Activated naive CD4-positive, alpha-beta T cell treated with anti-CD3 and anti-CD28 coated beads for 36 hours (primary cell): Measurements from ENCODE around the gene SPATS2L. TPM values are rescaled to one million over a fixed set of nuclear protein-coding genes. Genes with fewer than 3 reads are reported as not detected.
A peak's percentile ranks its signal among the peaks of the same experiment; 100 is the strongest.

Experiments
- CTCF ChIA-PET: fragments of 350-600 bp; sonication (Branson Sonifier 250); formaldehyde crosslinking; loops from one replicate; lab custom pipeline; 2021; ENCODE audit warnings: antibody characterized with exemption; lab: Charles Lee
- DNase-seq: peaks from one replicate; pipeline ENCODE4 v3.0.0-alpha.2; 2020
- H3K27ac Mint-ChIP-seq: one replicate; pipeline ENCODE4 v1.8.0; 2021; ENCODE audit warnings: mild to moderate bottlenecking, mixed read lengths
- H3K27me3 Mint-ChIP-seq: one replicate; pipeline ENCODE4 v1.8.0; 2021; ENCODE audit warnings: low read depth, mixed read lengths
- H3K36me3 Mint-ChIP-seq: one replicate; pipeline ENCODE4 v1.8.0; 2021; ENCODE audit warnings: low read depth, mixed read lengths
- H3K4me1 Mint-ChIP-seq: one replicate; pipeline ENCODE4 v1.8.0; 2021; ENCODE audit warnings: low read depth, mixed read lengths
- H3K4me3 Mint-ChIP-seq: one replicate; pipeline ENCODE4 v1.8.0; 2021; ENCODE audit warnings: mild to moderate bottlenecking, moderate library complexity, mixed read lengths
- H3K9me3 Mint-ChIP-seq: one replicate; pipeline ENCODE4 v1.8.0; 2021; ENCODE audit warnings: mixed read lengths
- intact Hi-C: fragments of 100-400 bp; cut with micrococcal nuclease; formaldehyde crosslinking; loops from one replicate; pipeline ENCODE4 v1.15.1; 2023
- total RNA-seq, 2 experiments: library from RNA; stranded (reverse); gene quantifications; one replicate each; pipeline ENCODE4 v1.2.3, GENCODE V29; 2021

The SPATS2L gene
- total RNA-seq, 2 experiments from 2014 or later: 8.9 to 10.9 TPM

DNA sequence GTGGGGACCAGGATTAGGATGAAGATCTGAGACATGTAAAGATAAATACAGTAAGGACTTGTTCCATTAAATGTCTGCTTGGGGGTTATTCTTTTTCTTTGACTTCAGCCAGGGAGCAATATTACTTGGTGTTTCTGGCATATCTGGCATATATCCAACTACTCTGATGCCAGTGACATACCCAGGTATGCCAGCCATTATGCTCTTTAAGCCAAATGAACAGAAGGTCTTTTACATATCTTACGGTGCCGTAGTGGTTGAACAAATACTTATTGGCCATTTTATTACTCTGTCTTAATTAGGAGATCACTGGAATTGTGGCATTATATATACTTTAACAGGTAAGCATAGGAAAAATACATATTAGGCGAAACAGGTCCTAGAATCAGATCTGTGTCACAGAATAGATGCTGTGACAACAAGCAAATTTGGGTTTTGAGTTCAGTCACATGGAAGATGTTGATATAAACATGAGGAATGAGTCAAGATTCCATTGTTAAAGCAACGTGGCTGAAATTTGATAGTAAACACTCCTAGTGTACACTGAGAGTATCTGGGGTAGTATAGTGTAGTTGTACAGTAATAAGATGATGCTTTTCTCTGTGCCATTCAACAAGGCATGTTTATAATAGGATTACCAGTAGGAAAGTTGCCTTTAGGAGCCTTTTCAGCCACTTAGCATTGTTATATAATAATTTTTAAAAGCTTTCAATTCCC is 140.8 kb downstream of the SPATS2L start:
- CTCF ChIA-PET: no interaction called here
- H3K27ac Mint-ChIP-seq: peak overlapping the region; percentile 48
- no peak for DNase-seq

DNA sequence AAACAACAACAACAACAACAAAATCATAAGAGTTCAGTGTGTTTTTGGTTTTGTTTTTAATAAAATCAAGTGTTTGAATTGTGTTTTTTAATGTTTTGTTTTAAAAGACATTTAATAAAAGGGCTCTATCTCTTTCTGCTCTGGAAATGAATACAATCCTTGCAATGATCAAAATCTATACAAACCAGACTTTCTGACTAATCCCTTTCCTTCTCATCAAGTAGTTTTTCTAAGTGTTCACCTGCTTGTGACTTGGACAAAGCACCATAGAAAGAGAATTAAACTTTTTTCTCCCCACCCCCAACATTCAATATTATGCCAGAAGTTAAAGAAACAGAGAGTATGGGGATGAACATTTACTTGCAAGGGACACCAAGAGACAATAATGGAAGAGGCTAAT is 142.0 kb downstream of the SPATS2L start:
- H3K36me3 Mint-ChIP-seq: no peaks in the 10 kb centered on the region
- DNase-seq: no peak
- CTCF ChIA-PET: interaction anchor here (1.0 kb wide), 1 partner anchor 22 kb away, joined by 3 read pairs; no protein-coding TSS in a partner anchor
- H3K4me1 Mint-ChIP-seq: peaks cover 26% of the 10 kb centered on the region
- no peak overlapping the region for H3K4me3 Mint-ChIP-seq
- H3K27me3 Mint-ChIP-seq: no peaks in the 10 kb centered on the region
- no peak overlapping the region for H3K27ac Mint-ChIP-seq
- intact Hi-C loops: no loop called here
- H3K9me3 Mint-ChIP-seq: no peaks in the 10 kb centered on the region

More for the DNA sequence above, 140.8 kb downstream of the SPATS2L start:
- intact Hi-C loops: loop anchor here (1.0 kb wide), 1 partner anchor 8 kb away; no protein-coding TSS in a partner anchor
- no peaks in the 10 kb centered on the region for H3K9me3 Mint-ChIP-seq
- H3K27me3 Mint-ChIP-seq: no peaks in the 10 kb centered on the region
- no peaks in the 10 kb centered on the region for H3K36me3 Mint-ChIP-seq
- peaks cover 26% of the 10 kb centered on the region for H3K4me1 Mint-ChIP-seq
- H3K4me3 Mint-ChIP-seq: no peak overlapping the region

DNA sequence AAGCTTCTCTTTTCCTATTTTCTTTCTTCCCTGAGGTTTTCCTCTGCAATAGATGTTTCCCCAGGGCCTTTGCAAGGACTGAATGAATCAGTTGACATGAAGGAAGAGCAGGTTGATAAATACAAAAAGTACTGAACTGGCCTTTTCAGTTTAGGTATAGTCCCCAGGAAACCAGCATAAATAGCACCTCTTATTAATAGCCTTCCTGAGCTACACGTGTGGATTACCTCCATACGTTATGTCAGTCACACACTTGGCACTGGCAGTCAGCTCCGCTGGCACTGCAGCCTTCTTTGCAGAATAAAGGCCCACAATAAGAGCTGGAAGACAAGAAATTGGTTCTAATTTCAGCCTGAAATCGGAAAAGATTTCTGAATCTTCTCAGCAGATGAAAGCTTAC is 142.7 kb downstream of the SPATS2L start:
- intact Hi-C loops: no loop called here
- Mint-ChIP-seq H3K27ac (no peak overlapping the region), H3K36me3 (no peaks in the 10 kb centered on the region), H3K4me1 (peaks cover 30% of the 10 kb centered on the region), H3K9me3 (no peaks in the 10 kb centered on the region), H3K27me3 (no peaks in the 10 kb centered on the region), H3K4me3 (no peak overlapping the region)
- DNase-seq: no peak
- CTCF ChIA-PET: interaction anchor here (0.9 to 1.1 kb wide), 3 partner anchors 15 to 32 kb away, joined by 3 read pairs; no protein-coding TSS in a partner anchor

DNA sequence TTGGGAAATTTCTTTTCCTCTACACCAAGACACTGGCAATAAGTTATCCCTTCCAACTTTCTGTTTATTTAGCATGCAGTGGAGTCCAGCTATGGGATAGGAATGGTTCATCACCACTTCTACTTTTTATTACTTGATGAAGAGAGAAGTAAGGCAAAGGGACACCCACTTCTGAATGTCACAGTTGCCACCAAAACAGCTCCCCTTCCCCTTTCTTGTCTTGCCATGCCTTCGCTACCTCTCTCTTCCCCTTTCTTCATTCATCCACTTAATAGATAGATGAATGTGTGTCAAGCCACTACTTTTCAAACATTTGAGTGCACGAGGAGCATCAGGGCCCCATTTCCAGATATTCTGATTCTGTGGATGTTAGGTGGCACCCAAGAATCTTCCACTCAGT is 143.8 kb downstream of the SPATS2L start:
- CTCF ChIA-PET: no interaction called here
- Mint-ChIP-seq H3K4me3 (no peak overlapping the region), H3K9me3 (no peaks in the 10 kb centered on the region), H3K27me3 (no peaks in the 10 kb centered on the region), H3K4me1 (peaks cover 41% of the 10 kb centered on the region), H3K36me3 (no peaks in the 10 kb centered on the region), H3K27ac (no peak overlapping the region)
- DNase-seq: no peak
- intact Hi-C loops: no loop called here

DNA sequence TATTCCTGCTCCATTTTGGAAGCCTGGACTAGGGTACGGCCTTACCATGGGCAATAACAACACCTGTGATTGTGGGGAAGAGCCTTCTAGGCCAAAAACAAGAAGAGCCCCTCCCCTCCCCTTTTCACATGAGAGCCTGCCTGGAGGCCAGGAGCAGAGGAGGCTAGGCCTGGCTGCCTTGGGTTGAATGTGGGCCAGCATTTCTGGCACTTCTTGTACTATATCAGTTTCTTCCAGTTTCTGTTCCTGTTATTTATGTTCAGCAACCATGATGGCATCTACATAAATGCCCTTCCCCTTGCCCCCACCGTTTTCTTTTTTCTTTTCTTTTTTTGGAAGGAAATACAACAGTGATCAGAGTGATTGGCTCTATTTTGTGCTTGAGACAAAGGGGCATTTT is 145.0 kb downstream of the SPATS2L start:
- Mint-ChIP-seq H3K4me3 (no peak overlapping the region), H3K9me3 (no peaks in the 10 kb centered on the region), H3K27me3 (no peaks in the 10 kb centered on the region), H3K27ac (no peak overlapping the region), H3K4me1 (peaks cover 48% of the 10 kb centered on the region), H3K36me3 (no peaks in the 10 kb centered on the region)
- no peak for DNase-seq
- intact Hi-C loops: no loop called here
- CTCF ChIA-PET: no interaction called here

DNA sequence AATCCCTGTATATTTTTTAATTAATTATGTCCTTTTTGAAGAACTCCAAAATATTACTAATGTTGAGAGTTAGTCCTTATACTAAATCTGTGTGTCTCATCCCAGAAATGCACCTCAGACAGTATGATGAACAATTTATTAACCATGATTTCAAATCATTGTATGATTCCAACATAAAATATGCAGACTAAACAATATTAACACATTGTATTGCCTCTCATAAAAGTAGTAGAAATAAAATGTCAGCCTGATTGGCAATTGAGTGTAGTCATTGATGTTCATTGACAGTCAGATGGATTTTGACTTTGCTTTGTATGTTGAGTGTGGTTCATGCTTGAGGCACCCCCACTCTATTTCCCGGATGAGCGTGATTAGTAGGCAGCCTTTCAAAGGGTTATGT is 145.9 kb downstream of the SPATS2L start:
- intact Hi-C loops: no loop called here

DNA sequence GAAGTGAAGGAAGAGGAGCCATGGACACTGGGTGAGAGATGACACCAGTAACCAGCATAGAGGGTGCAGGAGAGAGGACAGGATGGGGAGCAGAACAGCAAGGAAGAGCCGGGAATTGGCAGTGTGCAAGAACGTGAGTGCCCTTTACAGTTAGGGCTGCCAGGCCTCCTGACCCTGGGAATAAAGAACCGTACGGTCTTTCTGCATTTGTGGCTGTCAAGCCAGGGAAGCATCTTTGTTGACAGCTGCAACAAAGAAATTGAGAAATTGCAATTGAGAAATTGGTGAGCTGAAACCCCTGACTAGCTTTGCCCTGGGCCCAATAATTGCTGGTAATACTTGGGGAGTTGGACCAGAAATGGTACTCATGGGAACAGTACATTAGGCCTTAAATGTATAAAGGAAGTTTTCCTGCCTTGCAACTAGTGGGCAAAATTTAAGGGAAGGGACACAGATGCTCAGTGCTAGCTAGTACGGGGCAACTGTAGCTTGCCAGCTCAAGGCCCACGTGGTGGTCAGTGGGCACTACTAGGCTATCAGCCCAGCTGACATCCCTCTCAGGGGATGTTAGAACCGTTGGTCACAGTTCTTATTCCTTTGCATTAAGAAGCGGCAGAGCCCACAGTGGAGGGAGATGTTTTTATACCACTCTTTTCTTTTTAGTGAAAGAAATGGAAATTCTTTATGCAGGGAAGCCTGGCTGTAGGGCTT is 146.8 kb downstream of the SPATS2L start:
- CTCF ChIA-PET: interaction anchor here (1.8 kb wide), 1 partner anchor 14 kb away, joined by 5 read pairs; no protein-coding TSS in a partner anchor
- Mint-ChIP-seq H3K27ac (no peak overlapping the region), H3K36me3 (no peaks in the 10 kb centered on the region), H3K4me1 (peaks cover 39% of the 10 kb centered on the region), H3K4me3 (no peak overlapping the region), H3K9me3 (no peaks in the 10 kb centered on the region), H3K27me3 (no peaks in the 10 kb centered on the region)
- no peak for DNase-seq
- intact Hi-C loops: no loop called here

More for the DNA sequence above, 145.9 kb downstream of the SPATS2L start:
- H3K4me1 Mint-ChIP-seq: peaks cover 43% of the 10 kb centered on the region
- CTCF ChIA-PET: no interaction called here
- H3K27ac Mint-ChIP-seq: no peak overlapping the region
- H3K4me3 Mint-ChIP-seq: no peak overlapping the region
- no peaks in the 10 kb centered on the region for H3K36me3 Mint-ChIP-seq
- no peaks in the 10 kb centered on the region for H3K9me3 Mint-ChIP-seq
- DNase-seq: no peak
- H3K27me3 Mint-ChIP-seq: no peaks in the 10 kb centered on the region

DNA sequence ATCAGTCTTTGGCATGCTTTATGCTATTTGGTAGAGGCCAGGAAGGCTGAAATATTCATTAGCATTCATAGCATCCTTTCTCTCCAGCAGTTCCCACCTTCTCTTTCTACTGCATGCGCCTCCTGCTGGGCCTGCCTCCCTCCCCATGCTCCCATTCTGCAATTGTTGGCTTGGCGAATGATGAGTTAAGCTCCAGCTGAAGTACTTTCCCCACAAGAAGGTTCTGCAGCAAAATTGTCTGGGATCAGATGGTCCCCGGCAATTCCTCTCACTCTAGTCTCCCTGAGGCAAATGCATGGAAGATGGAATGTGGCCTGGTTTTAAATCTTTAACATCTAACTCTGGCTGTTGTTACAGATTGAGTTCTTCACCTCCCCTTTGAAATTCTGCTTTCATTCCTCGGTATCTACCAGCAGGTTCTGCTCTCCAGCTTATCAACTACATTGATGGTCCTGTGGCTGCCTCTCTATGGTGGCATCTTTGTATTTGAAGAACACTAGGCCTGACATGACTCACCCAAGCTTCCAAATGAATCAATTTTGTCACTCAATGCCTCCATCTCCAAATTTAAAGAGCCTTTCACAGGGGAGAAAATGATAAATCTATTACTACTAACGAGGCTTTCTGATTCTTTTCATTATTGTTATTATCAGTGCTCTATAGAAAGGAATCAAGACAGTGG is 147.5 kb downstream of the SPATS2L start:
- intact Hi-C loops: no loop called here
- no peaks in the 10 kb centered on the region for H3K9me3 Mint-ChIP-seq
- H3K27ac Mint-ChIP-seq: peak overlapping the region; percentile 76
- no peaks in the 10 kb centered on the region for H3K27me3 Mint-ChIP-seq
- H3K4me3 Mint-ChIP-seq: no peak overlapping the region
- no peak for DNase-seq
- peaks cover 32% of the 10 kb centered on the region for H3K4me1 Mint-ChIP-seq
- H3K36me3 Mint-ChIP-seq: no peaks in the 10 kb centered on the region
- CTCF ChIA-PET: interaction anchor here (1.1 to 1.8 kb wide), 3 partner anchors 14 to 79 kb away, joined by 3 to 5 read pairs (median 5); no protein-coding TSS in a partner anchor

DNA sequence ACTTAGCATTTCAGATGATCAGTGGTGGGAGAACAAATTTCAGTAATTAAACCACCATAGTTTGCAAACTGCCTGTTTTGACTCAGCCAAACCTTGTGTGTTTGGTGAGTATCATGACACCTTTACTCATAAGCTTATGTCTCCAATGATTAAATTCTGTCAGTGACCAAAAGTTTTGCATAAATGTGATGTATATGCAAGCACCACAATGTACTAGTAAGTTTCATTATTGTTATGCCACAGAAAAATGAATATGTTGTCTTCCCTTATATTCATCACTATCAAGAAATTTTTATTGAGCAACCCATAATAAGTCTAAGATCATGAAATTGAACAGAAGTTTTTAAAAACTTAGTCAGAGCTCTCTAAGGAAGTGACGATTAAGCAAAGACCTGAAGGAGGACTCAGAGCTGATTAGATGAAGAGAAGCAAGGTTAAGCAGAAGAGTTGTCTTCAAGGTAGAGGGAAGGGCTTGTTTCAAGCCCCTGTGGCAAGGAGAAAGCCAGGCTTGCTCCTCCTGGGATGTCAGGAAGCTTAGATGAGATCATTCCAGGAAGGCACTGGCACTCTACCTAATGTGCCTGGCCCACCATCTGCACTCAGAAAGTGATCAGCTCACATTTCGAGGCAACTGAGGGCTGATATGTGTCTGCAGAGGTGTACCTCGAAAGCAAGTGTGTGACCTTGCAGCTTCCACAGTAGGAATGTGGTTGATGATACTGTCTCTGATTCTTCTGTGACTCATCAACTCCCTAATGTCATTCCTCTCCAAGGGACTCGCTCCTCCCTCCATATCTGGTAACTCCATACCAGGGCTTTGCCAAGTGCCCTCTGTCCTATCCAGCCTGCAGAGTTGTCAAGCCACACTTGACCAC is 148.7 kb downstream of the SPATS2L start:
- Mint-ChIP-seq H3K27ac (peak overlapping the region; percentile 73), H3K4me1 (peaks cover 30% of the 10 kb centered on the region), H3K9me3 (no peaks in the 10 kb centered on the region), H3K4me3 (no peak overlapping the region), H3K27me3 (no peaks in the 10 kb centered on the region), H3K36me3 (no peaks in the 10 kb centered on the region)
- no peak for DNase-seq
- intact Hi-C loops: loop anchor here (1.0 kb wide), 6 partner anchors 8 to 477 kb away; no protein-coding TSS in a partner anchor
- CTCF ChIA-PET: interaction anchor here (1.0 to 1.5 kb wide), 5 partner anchors 11 to 81 kb away, joined by 3 to 5 read pairs (median 4); no protein-coding TSS in a partner anchor

DNA sequence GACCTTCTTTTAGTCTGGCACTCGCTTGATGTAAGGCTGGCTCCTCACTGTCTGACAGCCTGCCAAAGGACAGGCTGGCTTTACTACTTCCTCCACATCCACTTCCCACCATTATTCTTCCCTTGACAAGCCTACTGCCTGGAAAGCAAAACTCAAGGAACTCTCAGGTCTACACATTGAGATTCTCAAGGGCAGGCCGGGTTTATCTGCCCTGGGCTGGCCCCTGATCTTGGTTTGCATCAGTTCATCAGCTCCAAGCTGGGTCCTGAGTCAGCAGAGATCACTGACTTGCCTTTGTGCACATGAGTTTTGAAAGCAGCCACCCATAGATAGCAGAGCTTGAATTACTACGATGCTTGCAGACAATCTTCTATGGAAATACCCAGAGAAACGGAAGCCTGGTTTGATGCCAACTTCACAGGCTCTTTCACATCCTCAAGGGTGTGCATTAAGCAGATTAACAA is 149.5 kb downstream of the SPATS2L start:
- H3K9me3 Mint-ChIP-seq: no peaks in the 10 kb centered on the region
- DNase-seq: peak; percentile 73
- H3K36me3 Mint-ChIP-seq: no peaks in the 10 kb centered on the region
- intact Hi-C loops: loop anchor here (1.0 kb wide), 6 partner anchors 9 to 478 kb away; no protein-coding TSS in a partner anchor
- peaks cover 30% of the 10 kb centered on the region for H3K4me1 Mint-ChIP-seq
- CTCF ChIA-PET: interaction anchor here (0.6 kb wide), 1 partner anchor 266 kb away, joined by 5 read pairs; no protein-coding TSS in a partner anchor
- no peak overlapping the region for H3K4me3 Mint-ChIP-seq
- no peaks in the 10 kb centered on the region for H3K27me3 Mint-ChIP-seq
- H3K27ac Mint-ChIP-seq: peak overlapping the region; percentile 73

DNA sequence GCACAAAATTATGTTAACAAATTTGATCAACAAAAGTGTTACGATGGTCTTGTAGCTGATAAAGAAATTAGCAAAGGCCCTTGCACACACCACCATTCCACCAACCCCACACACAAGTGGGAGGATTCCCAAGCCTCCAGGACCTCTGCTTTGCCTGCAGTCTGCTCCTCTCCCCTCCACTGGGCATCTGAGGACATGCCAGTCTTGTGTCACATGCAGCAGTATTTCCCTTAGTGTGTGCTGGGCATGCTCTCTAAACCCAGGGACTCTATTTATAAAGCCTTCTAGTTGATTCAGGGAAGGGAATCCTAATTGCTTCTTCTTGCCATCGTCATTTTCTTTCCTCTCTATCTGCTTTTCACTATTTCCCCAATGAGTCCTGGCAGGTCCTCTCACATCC is 150.1 kb downstream of the SPATS2L start:
- intact Hi-C loops: no loop called here
- CTCF ChIA-PET: interaction anchor here (0.6 kb wide), 2 partner anchors 13 to 266 kb away, joined by 3 to 5 read pairs; no protein-coding TSS in a partner anchor
- Mint-ChIP-seq H3K9me3 (no peaks in the 10 kb centered on the region), H3K27ac (no peak overlapping the region), H3K4me3 (no peak overlapping the region), H3K27me3 (no peaks in the 10 kb centered on the region), H3K4me1 (peaks cover 32% of the 10 kb centered on the region), H3K36me3 (no peaks in the 10 kb centered on the region)
- no peak for DNase-seq
